Sigmoid colon (tissue), 7 donors: ENCODE results near the gene NXF3. TPM values are rescaled to one million over a fixed set of nuclear protein-coding genes. Genes with fewer than 3 reads are reported as not detected.

Source experiments
- DNase-seq: peaks from one replicate; pipeline ENCODE4 v3.0.0-alpha.2; 2019
- H3K27ac ChIP-seq, 4 donors: fragments of 200-600 bp; sonication (generic); one replicate each; pipeline ENCODE4 v1.5.1; 2016 to 2019; ENCODE audit warnings: mild to moderate bottlenecking in 1 of 4
- H3K27me3 ChIP-seq, 3 donors: fragments of 200-600 bp; sonication (generic); one replicate each; pipeline ENCODE4 v1.5.1; 2019; ENCODE audit warnings: mild to moderate bottlenecking in 1 of 3
- H3K36me3 ChIP-seq, 4 donors: fragments of 200-600 bp; sonication (generic); one replicate each; pipeline ENCODE4 v1.5.1; 2016 to 2019
- H3K4me1 ChIP-seq, 4 donors: fragments of 200-600 bp; sonication (generic); one replicate each; pipeline ENCODE4 v1.5.1; 2017 to 2019
- H3K4me3 ChIP-seq, 4 donors: fragments of 200-600 bp; sonication (generic); one replicate each; pipeline ENCODE4 v1.5.1; 2017 to 2019; ENCODE audit warnings: mild to moderate bottlenecking in 2 of 4, moderate library complexity in 1 of 4
- H3K9me3 ChIP-seq, 4 donors: fragments of 200-600 bp in 3 of 4; sonication (generic) in 3 of 4; one replicate each; pipeline versions ENCODE4 v1.5.1 to v1.6.1; 2013 to 2019
- EP300 ChIP-seq, 4 donors: sonication (generic); formaldehyde crosslinking; IDR thresholded peaks; one replicate each; pipeline ENCODE4 v1.6.1; 2017; ENCODE audit warnings: antibody characterized with exemption in 4 of 4
- POLR2A ChIP-seq, 2 donors: fragments of 450-650 bp; IDR thresholded peaks; one replicate each; pipeline ENCODE4 v1.6.1; 2016; ENCODE audit warnings: antibody characterized with exemption in 2 of 2, mild to moderate bottlenecking in 2 of 2, moderate library complexity in 2 of 2
- POLR2AphosphoS5 ChIP-seq, 4 donors: sonication (generic); formaldehyde crosslinking; IDR thresholded peaks; one replicate each; pipeline ENCODE4 v1.6.1; 2017; ENCODE audit warnings: antibody characterized with exemption in 4 of 4
- WGBS, 2 donors: extraction: QIAGEN DNeasy Blood & Tissue Kit; methylation state at CpG; one replicate each; pipeline ENCODE4 v1.1.7; 2013; 5-methylcytosine and 5-hydroxymethylcytosine counted together
- intact Hi-C: fragments of 100-400 bp; cut with DNase I; formaldehyde crosslinking; loops from one replicate; pipeline ENCODE4 v1.15.1; 2023
- polyA plus RNA-seq, 3 donors: library from polyadenylated mRNA; stranded (reverse); fragments of 200-250 nt; gene quantifications; one replicate each; pipeline ENCODE4 v1.2.3, GENCODE V29; 2013
- total RNA-seq, 4 donors: library from RNA; depleted of rRNA; stranded (reverse); fragments of >200 nt; gene quantifications; one replicate each; pipeline ENCODE4 v1.1.0, GENCODE V29; 2016
- TF ChIP-seq, protein P1 (sequence below), 4 experiments: fragments of 450-650 bp in 3 of 4; fragments of 200-600 bp in 1 of 4; IDR thresholded peaks; one replicate each; pipeline ENCODE4 v1.5.1; 2016 to 2019; ENCODE audit warnings: antibody characterized with exemption in 4 of 4, mild to moderate bottlenecking in 3 of 4, moderate library complexity in 2 of 4
- donor health status: healthy with polysubstance abuse.
- donor health status: Bipolar disorder and iron deficiency.
- donor health status: healthy.

The NXF3 gene
- total and polyA plus RNA-seq, 7 donors, result 0.15 to 1.2 (median 0.36) TPM; not detected in 4

- Histone ChIP-seq H3K4me1 (no peaks in the 10 kb centered on the region), H3K27me3 (peaks cover 0 to 2% (median 0%) of the 10 kb centered on the region in 3 donors), H3K4me3 (no peak overlapping the region), H3K27ac (no peak overlapping the region), H3K9me3 (no peaks in the 10 kb centered on the region), H3K36me3 (no peaks in the 10 kb centered on the region)
- intact Hi-C loops, result no loop called here
- 77 to 78% methylated on average over 4 of the region's 4 CpGs for WGBS, 2 donors
- TF ChIP-seq POLR2A (IDR thresholded peaks at IDR 0.05) (no peak), POLR2AphosphoS5 (IDR thresholded peaks at IDR 0.05) (no peak), EP300 (IDR thresholded peaks at IDR 0.05) (no peak)
- TF ChIP-seq, protein P1, sequence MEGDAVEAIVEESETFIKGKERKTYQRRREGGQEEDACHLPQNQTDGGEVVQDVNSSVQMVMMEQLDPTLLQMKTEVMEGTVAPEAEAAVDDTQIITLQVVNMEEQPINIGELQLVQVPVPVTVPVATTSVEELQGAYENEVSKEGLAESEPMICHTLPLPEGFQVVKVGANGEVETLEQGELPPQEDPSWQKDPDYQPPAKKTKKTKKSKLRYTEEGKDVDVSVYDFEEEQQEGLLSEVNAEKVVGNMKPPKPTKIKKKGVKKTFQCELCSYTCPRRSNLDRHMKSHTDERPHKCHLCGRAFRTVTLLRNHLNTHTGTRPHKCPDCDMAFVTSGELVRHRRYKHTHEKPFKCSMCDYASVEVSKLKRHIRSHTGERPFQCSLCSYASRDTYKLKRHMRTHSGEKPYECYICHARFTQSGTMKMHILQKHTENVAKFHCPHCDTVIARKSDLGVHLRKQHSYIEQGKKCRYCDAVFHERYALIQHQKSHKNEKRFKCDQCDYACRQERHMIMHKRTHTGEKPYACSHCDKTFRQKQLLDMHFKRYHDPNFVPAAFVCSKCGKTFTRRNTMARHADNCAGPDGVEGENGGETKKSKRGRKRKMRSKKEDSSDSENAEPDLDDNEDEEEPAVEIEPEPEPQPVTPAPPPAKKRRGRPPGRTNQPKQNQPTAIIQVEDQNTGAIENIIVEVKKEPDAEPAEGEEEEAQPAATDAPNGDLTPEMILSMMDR (IDR thresholded peaks at IDR 0.05), result no peak
- no peak for DNase-seq
Measured at GRCh38 chrX:103099691-103100090, 6.7 kb upstream of the NXF3 start.

GRCh38 chrX:103098488-103098887, 5.5 kb upstream of the NXF3 start:
- intact Hi-C loops, result no loop called here
- no peaks in the 10 kb centered on the region for H3K9me3 ChIP-seq
- WGBS, 2 donors, result 75 to 88% methylated on average over 2 of the region's 2 CpGs
- TF ChIP-seq, protein P1 (IDR thresholded peaks at IDR 0.05), result no peak
- TF ChIP-seq EP300 (IDR thresholded peaks at IDR 0.05) (no peak), POLR2A (IDR thresholded peaks at IDR 0.05) (no peak), POLR2AphosphoS5 (IDR thresholded peaks at IDR 0.05) (no peak)
- H3K4me3 ChIP-seq, result no peak overlapping the region
- no peak for DNase-seq
- H3K27ac ChIP-seq, result no peak overlapping the region
- no peaks in the 10 kb centered on the region for H3K4me1 ChIP-seq
- H3K36me3 ChIP-seq, result no peaks in the 10 kb centered on the region
- peaks cover 0 to 2% (median 0%) of the 10 kb centered on the region in 3 donors for H3K27me3 ChIP-seq

DNA sequence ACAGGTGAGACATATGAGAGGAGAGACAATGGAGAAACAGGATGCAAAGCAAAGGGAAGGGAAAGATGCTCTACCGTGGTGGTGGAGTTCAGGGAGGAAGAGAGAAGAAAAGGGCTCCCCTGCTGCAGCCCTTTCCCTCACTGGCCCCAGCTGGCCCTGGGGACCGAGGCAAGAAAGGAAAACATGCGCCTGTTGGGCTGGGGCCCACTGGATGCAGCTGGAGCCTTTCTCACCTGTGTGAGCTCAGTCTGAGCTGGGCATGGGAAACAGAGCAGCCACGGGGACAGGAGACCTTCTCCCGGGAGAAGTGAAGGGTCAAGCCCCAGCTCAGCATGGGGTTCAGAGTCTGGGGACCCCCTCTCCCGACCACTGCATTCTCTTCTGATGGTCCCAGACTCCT, 11.9 kb downstream of the NXF3 start:
- H3K9me3 ChIP-seq, result no peaks in the 10 kb centered on the region
- no peaks in the 10 kb centered on the region for H3K36me3 ChIP-seq
- TF ChIP-seq POLR2AphosphoS5 (IDR thresholded peaks at IDR 0.05) (no peak), EP300 (IDR thresholded peaks at IDR 0.05) (no peak), POLR2A (IDR thresholded peaks at IDR 0.05) (no peak)
- TF ChIP-seq, protein P1 (IDR thresholded peaks at IDR 0.05), result no peak
- no peaks in the 10 kb centered on the region for H3K4me1 ChIP-seq
- 70 to 78% methylated on average over 6 of the region's 6 CpGs for WGBS, 2 donors
- no peaks in the 10 kb centered on the region for H3K27me3 ChIP-seq
- no peak overlapping the region for H3K27ac ChIP-seq
- intact Hi-C loops, result no loop called here
- H3K4me3 ChIP-seq, result no peak overlapping the region
- no peak for DNase-seq

- no peak for DNase-seq
- Histone ChIP-seq H3K4me1 (no peaks in the 10 kb centered on the region), H3K9me3 (no peaks in the 10 kb centered on the region), H3K4me3 (no peak overlapping the region), H3K27ac (no peak overlapping the region), H3K36me3 (no peaks in the 10 kb centered on the region), H3K27me3 (no peaks in the 10 kb centered on the region)
- WGBS, 2 donors, result 38 to 63% methylated on average over 5 of the region's 5 CpGs
- no peak for TF ChIP-seq POLR2AphosphoS5 (IDR thresholded peaks at IDR 0.05)
- no peak for TF ChIP-seq EP300 (IDR thresholded peaks at IDR 0.05)
- no peak for TF ChIP-seq POLR2A (IDR thresholded peaks at IDR 0.05)
- TF ChIP-seq, protein P1 (IDR thresholded peaks at IDR 0.05), result no peak
- intact Hi-C loops, result no loop called here
Measured at GRCh38 chrX:103073467-103073866, 19.5 kb downstream of the NXF3 start.

DNA sequence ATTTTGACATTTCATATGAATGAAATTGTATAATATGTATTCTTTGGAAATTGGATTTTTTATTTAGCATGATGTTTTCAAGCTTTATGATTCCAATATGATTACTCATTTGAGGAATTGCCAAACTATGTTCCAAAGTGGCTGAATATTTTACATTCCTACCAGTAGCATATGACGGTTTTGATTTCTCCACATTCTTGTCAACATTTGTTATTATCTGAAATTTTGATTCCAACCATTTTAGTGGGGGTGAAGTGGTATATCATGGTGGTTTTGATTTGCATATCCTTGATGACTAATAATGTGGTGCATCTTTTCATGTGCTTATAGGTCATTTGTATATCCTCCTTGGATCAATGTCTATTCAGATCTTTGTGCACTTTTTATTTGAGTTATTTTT, 26.3 kb downstream of the NXF3 start:
- H3K4me1 ChIP-seq, result peaks cover 0 to 8% (median 3%) of the 10 kb centered on the region in 4 donors
- H3K27me3 ChIP-seq, result no peaks in the 10 kb centered on the region
- TF ChIP-seq POLR2A (IDR thresholded peaks at IDR 0.05) (no peak), EP300 (IDR thresholded peaks at IDR 0.05) (no peak), POLR2AphosphoS5 (IDR thresholded peaks at IDR 0.05) (no peak)
- TF ChIP-seq, protein P1 (IDR thresholded peaks at IDR 0.05), result no peak
- H3K4me3 ChIP-seq, result no peak overlapping the region
- no peak for DNase-seq
- intact Hi-C loops, result no loop called here
- no peaks in the 10 kb centered on the region for H3K9me3 ChIP-seq
- no peak overlapping the region for H3K27ac ChIP-seq
- H3K36me3 ChIP-seq, result no peaks in the 10 kb centered on the region
- WGBS, 2 donors, result 73 to 76% methylated on average over 1 of the region's 1 CpG
